GM21360 (cell line): ENCODE measurements around the gene FSIP2.

Source experiments
- ATAC-seq: cut with Tn5 transposase; IDR thresholded peaks from one replicate; pipeline ENCODE4 v1.9.1; 2021; ENCODE audit warnings: mild to moderate bottlenecking, moderate library complexity; ENCODE audit not compliant: unreplicated experiment

FSIP2 gene

GRCh38 chr2:185738679-185739472 lies at the start of gene FSIP2:
TSS of gene FSIP2 (plus strand) at chr2:185738804. CDS start at chr2:185738895, 91 bp downstream.
- peak; percentile 97 for ATAC-seq

GRCh38 chr2:185689906-185690539 lies 48.6 kb upstream of the FSIP2 start:
- ATAC-seq: no peak

- ATAC-seq: no peak
Observed at GRCh38 chr2:185695711-185696235, 42.8 kb upstream of the FSIP2 start.

GRCh38 chr2:185700883-185701282 lies 37.7 kb upstream of the FSIP2 start:
- no peak for ATAC-seq

- no peak for ATAC-seq
Observed at GRCh38 chr2:185734658-185735057, 3.9 kb upstream of the FSIP2 start.

GRCh38 chr2:185736210-185736609 lies 2.4 kb upstream of the FSIP2 start:
- no peak for ATAC-seq

GRCh38 chr2:185745864-185746859 lies 7.6 kb downstream of the FSIP2 start:
- no peak for ATAC-seq

GRCh38 chr2:185757356-185757755 lies 18.8 kb downstream of the FSIP2 start:
- ATAC-seq: no peak

- ATAC-seq: no peak
Observed at GRCh38 chr2:185771396-185771795, 32.8 kb downstream of the FSIP2 start.

GRCh38 chr2:185780890-185781289 lies 42.3 kb downstream of the FSIP2 start:
- ATAC-seq: no peak

GRCh38 chr2:185782223-185782769 lies 43.7 kb downstream of the FSIP2 start:
- no peak for ATAC-seq

GRCh38 chr2:185785156-185785555 lies 46.6 kb downstream of the FSIP2 start:
- no peak for ATAC-seq

- ATAC-seq: peak; percentile 95
Observed at GRCh38 chr2:185785851-185786473, 47.4 kb downstream of the FSIP2 start.

GRCh38 chr2:185787227-185788145 lies 48.9 kb downstream of the FSIP2 start:
- no peak for ATAC-seq

GRCh38 chr2:185790361-185790760 lies 51.8 kb downstream of the FSIP2 start:
- peak; percentile 39 for ATAC-seq

GRCh38 chr2:185793532-185794345 lies 55.1 kb downstream of the FSIP2 start:
- ATAC-seq: no peak

GRCh38 chr2:185796758-185797157 lies 58.2 kb downstream of the FSIP2 start:
- peak; percentile 89 for ATAC-seq

GRCh38 chr2:185802926-185803325 lies 64.3 kb downstream of the FSIP2 start:
- no peak for ATAC-seq
